Stimulated activated naive CD8-positive, alpha-beta T cell treated with anti-CD3 and anti-CD28 coated beads, Interleukin-15, Interleukin-2, amounts not matched to agents 100 U/mL and 50 U/mL, for 24 hours (primary cell): ENCODE measurements around the gene TMCO4.
A peak's percentile ranks its signal among the peaks of the same experiment; 100 is the strongest.
"Not testable (repeated sequence)": the region's sequence is repeated elsewhere in the genome, so short reads cannot be mapped to it uniquely, and the experiment has no call there.

ENCODE experiments used
- ATAC-seq: fragments of 150-1000 bp; cut with Tn5 transposase; one replicate; pipeline ENCODE4 v1.10.0; 2021
- DNase-seq: peaks from one replicate; pipeline ENCODE4 v3.0.0; 2021

The TMCO4 gene

GRCh38 chr1:19813643-19813960 is 13.9 kb upstream of the TMCO4 start:
- no peak for DNase-seq
- ATAC-seq: no peak

GRCh38 chr1:19812875-19813642 is 13.3 kb upstream of the TMCO4 start:
- DNase-seq: no peak
- no peak for ATAC-seq

- DNase-seq (peak; percentile 60), ATAC-seq (peak; percentile 73)
Measured at GRCh38 chr1:19811206-19811851, 11.6 kb upstream of the TMCO4 start.

- no peak for DNase-seq
- no peak for ATAC-seq
Measured at GRCh38 chr1:19809044-19809750, 9.5 kb upstream of the TMCO4 start.

GRCh38 chr1:19808351-19808750 is 8.6 kb upstream of the TMCO4 start:
- ATAC-seq (no peak), DNase-seq (no peak)

GRCh38 chr1:19804831-19805251 is 5.1 kb upstream of the TMCO4 start:
- DNase-seq (no peak), ATAC-seq (no peak)

GRCh38 chr1:19802269-19802668 is 2.6 kb upstream of the TMCO4 start:
- ATAC-seq: no peak

GRCh38 chr1:19800076-19800804 is 524 bp upstream of the TMCO4 start:
- ATAC-seq: peak; percentile 37

More at GRCh38 chr1:19802269-19802668, 2.6 kb upstream of the TMCO4 start:
- no peak for DNase-seq

GRCh38 chr1:19798486-19799229 is 1.1 kb downstream of the TMCO4 start:
- DNase-seq (no peak), ATAC-seq (no peak)

More at GRCh38 chr1:19800076-19800804, 524 bp upstream of the TMCO4 start:
- peak; percentile 57 for DNase-seq

GRCh38 chr1:19797827-19798226 is 1.9 kb downstream of the TMCO4 start:
- DNase-seq (no peak), ATAC-seq (no peak)

GRCh38 chr1:19794583-19794982 is 5.1 kb downstream of the TMCO4 start:
- DNase-seq (no peak), ATAC-seq (no peak)

- DNase-seq (no peak), ATAC-seq (no peak)
Measured at GRCh38 chr1:19793360-19794046, 6.2 kb downstream of the TMCO4 start.

GRCh38 chr1:19792237-19793002 is 7.3 kb downstream of the TMCO4 start:
- no peak for ATAC-seq
- DNase-seq: no peak

GRCh38 chr1:19790061-19790975 is 9.4 kb downstream of the TMCO4 start:
- not testable (repeated sequence) for DNase-seq, ATAC-seq

- DNase-seq (no peak), ATAC-seq (no peak)
Measured at GRCh38 chr1:19786988-19787423, 12.7 kb downstream of the TMCO4 start.

GRCh38 chr1:19785660-19786059 is 14.1 kb downstream of the TMCO4 start:
- no peak for ATAC-seq
- DNase-seq: no peak

- ATAC-seq (no peak), DNase-seq (no peak)
Measured at GRCh38 chr1:19780267-19780877, 19.3 kb downstream of the TMCO4 start.

- ATAC-seq: no peak
Measured at GRCh38 chr1:19776933-19777332, 22.8 kb downstream of the TMCO4 start.

GRCh38 chr1:19776287-19776686 is 23.4 kb downstream of the TMCO4 start:
- DNase-seq: no peak
- no peak for ATAC-seq

More at GRCh38 chr1:19776933-19777332, 22.8 kb downstream of the TMCO4 start:
- no peak for DNase-seq
